Neural progenitor cell (in vitro differentiated cells): Measurements from ENCODE around the gene SELENOO. TPM values are rescaled to one million over a fixed set of nuclear protein-coding genes. Genes with fewer than 3 reads are reported as not detected.
A peak's percentile ranks its signal among the peaks of the same experiment; 100 is the strongest.

Source experiments
- DNase-seq: peaks from one replicate; pipeline ENCODE4 v3.0.0-alpha.2; 2016; ENCODE audit warnings: low spot score
- H2AFZ ChIP-seq: fragments of 200-600 bp; sonication (generic); replicated peaks from 2 replicates; pipeline ENCODE4 v1.6.1; 2016; ENCODE audit warnings: antibody characterized with exemption
- H3F3A ChIP-seq: fragments of 200-600 bp; sonication (generic); 2 replicates; pipeline ENCODE4 v1.6.1; 2016; ENCODE audit warnings: antibody characterized with exemption, low read depth
- H3K27ac ChIP-seq: fragments of 200-600 bp; sonication (generic); 2 replicates; pipeline ENCODE4 v1.5.1; 2016; ENCODE audit warnings: mild to moderate bottlenecking
- H3K27me3 ChIP-seq: fragments of 200-600 bp; sonication (generic); 2 replicates; pipeline ENCODE4 v1.6.1; 2016; ENCODE audit warnings: mild to moderate bottlenecking, moderate library complexity
- H3K36me3 ChIP-seq: fragments of 200-600 bp; sonication (generic); 2 replicates; pipeline ENCODE4 v1.5.1; 2016
- H3K4me1 ChIP-seq: fragments of 200-600 bp; sonication (generic); 2 replicates; pipeline ENCODE4 v1.6.1; 2016; ENCODE audit warnings: mixed run types
- H3K4me2 ChIP-seq: fragments of 200-600 bp; sonication (generic); 2 replicates; pipeline ENCODE4 v1.6.1; 2016
- H3K4me3 ChIP-seq: fragments of 200-600 bp; sonication (generic); 2 replicates; pipeline ENCODE4 v1.5.1; 2016
- H3K79me2 ChIP-seq: fragments of 200-600 bp; sonication (generic); 2 replicates; pipeline ENCODE4 v1.6.1; 2016; ENCODE audit warnings: low read depth
- H3K9ac ChIP-seq: fragments of 200-600 bp; sonication (generic); 2 replicates; pipeline ENCODE4 v1.6.1; 2016
- H3K9me3 ChIP-seq: fragments of 200-600 bp; sonication (generic); 2 replicates; pipeline ENCODE4 v1.5.1; 2016; ENCODE audit warnings: low read depth
- H4K20me1 ChIP-seq: fragments of 200-600 bp; sonication (generic); 2 replicates; pipeline ENCODE4 v1.6.1; 2016; ENCODE audit warnings: low read depth
- H3K27ac Mint-ChIP-seq: 3 replicates; pipeline ENCODE4 v1.8.0; 2021; ENCODE audit warnings: mixed read lengths
- H3K27me3 Mint-ChIP-seq: 2 replicates; pipeline ENCODE4 v1.8.0; 2022; ENCODE audit warnings: low read depth, mild to moderate bottlenecking, inconsistent platforms, moderate library complexity, mixed read lengths; ENCODE audit not compliant: insufficient read depth
- H3K36me3 Mint-ChIP-seq: 3 replicates; pipeline ENCODE4 v1.8.0; 2021; ENCODE audit warnings: mixed read lengths
- H3K4me1 Mint-ChIP-seq: 3 replicates; pipeline ENCODE4 v1.8.0; 2021; ENCODE audit warnings: mixed read lengths
- H3K4me3 Mint-ChIP-seq: 3 replicates; pipeline ENCODE4 v1.8.0; 2021; ENCODE audit warnings: mild to moderate bottlenecking, moderate library complexity, mixed read lengths
- H3K9me3 Mint-ChIP-seq: 3 replicates; pipeline ENCODE4 v1.8.0; 2020; ENCODE audit warnings: mixed read lengths
- CTCF ChIP-seq: fragments of 200-600 bp; sonication (generic); IDR thresholded peaks from 2 replicates; pipeline ENCODE4 v1.5.1; 2017; ENCODE audit warnings: antibody characterized with exemption, mild to moderate bottlenecking
- EZH2 ChIP-seq: fragments of 200-600 bp; sonication (generic); IDR thresholded peaks from 2 replicates; pipeline ENCODE4 v1.6.1; 2017; ENCODE audit warnings: antibody characterized with exemption, mild to moderate bottlenecking, moderate library complexity
- EZH2phosphoT487 ChIP-seq: fragments of 200-600 bp; sonication (generic); IDR thresholded peaks from 2 replicates; pipeline ENCODE4 v1.6.1; 2017; ENCODE audit warnings: antibody characterized with exemption
- total RNA-seq: library from RNA; depleted of rRNA; stranded (reverse); fragments of >200 nt; gene quantifications from 2 replicates; pipeline ENCODE4 v1.2.3, GENCODE V29; 2015; ENCODE audit warnings: low replicate concordance

Gene SELENOO
- total RNA-seq, 1 donor from 2014 or later, result 7.6 TPM

- DNase-seq, result no peak
- Histone ChIP-seq H3K9ac (no peak overlapping the region), H3K4me1 (peaks cover 10% of the 10 kb centered on the region), H2AFZ (no peak overlapping the region), H3F3A (peaks cover 5% of the 10 kb centered on the region), H3K9me3 (no peaks in the 10 kb centered on the region), H3K79me2 (no peaks in the 10 kb centered on the region), H3K36me3 (no peaks in the 10 kb centered on the region), H3K27ac (no peak overlapping the region), H3K27me3 (peaks cover 33% of the 10 kb centered on the region), H3K4me3 (no peak overlapping the region), H3K4me2 (no peak overlapping the region), H4K20me1 (peaks cover 35% of the 10 kb centered on the region)
- no peaks in the 10 kb centered on the region for H3K36me3 Mint-ChIP-seq
- H3K4me3 Mint-ChIP-seq, result peak overlapping the region; percentile 67
- H3K27me3 Mint-ChIP-seq, result peaks cover 10% of the 10 kb centered on the region
- H3K9me3 Mint-ChIP-seq, result no peaks in the 10 kb centered on the region
- H3K27ac Mint-ChIP-seq, result no peak overlapping the region
- H3K4me1 Mint-ChIP-seq, result peaks cover 4% of the 10 kb centered on the region
- TF ChIP-seq CTCF (no peak), EZH2phosphoT487 (no peak), EZH2 (no peak)
Measured at GRCh38 chr22:50258361-50259292, 57.8 kb downstream of the SELENOO start.

DNA sequence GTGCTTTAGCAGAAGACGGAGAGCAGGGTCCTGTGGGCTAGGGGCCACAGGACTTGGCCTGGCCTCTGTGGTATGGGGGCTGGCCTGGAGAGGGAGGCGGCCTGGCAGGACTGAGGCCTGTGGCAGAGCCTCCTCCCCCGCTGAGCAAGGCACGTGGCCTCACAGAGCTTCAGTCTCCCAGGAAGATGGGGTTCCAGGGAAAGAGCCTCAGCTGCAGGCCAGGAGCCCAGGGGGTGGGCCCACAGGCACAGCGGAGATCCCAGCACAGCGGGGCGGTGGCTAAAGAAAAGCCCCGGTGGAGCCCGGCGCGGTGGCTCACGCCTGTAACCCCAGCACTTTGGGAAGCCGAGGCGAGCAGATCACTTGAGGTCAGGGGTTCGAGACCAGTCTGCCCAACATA lies 58.5 kb downstream of the SELENOO start:
- Histone ChIP-seq H3K36me3 (no peaks in the 10 kb centered on the region), H3K4me2 (no peak overlapping the region), H3K27ac (no peak overlapping the region), H3K4me3 (no peak overlapping the region), H3F3A (peaks cover 5% of the 10 kb centered on the region), H3K4me1 (peaks cover 10% of the 10 kb centered on the region), H3K27me3 (peaks cover 38% of the 10 kb centered on the region), H3K79me2 (no peaks in the 10 kb centered on the region), H3K9me3 (no peaks in the 10 kb centered on the region), H2AFZ (no peak overlapping the region), H4K20me1 (peaks cover 35% of the 10 kb centered on the region), H3K9ac (no peak overlapping the region)
- H3K4me3 Mint-ChIP-seq, result peak overlapping the region; percentile 67
- peaks cover 4% of the 10 kb centered on the region for H3K4me1 Mint-ChIP-seq
- H3K27me3 Mint-ChIP-seq, result peaks cover 8% of the 10 kb centered on the region
- no peaks in the 10 kb centered on the region for H3K36me3 Mint-ChIP-seq
- H3K27ac Mint-ChIP-seq, result no peak overlapping the region
- TF ChIP-seq EZH2phosphoT487 (no peak), EZH2 (no peak), CTCF (no peak)
- DNase-seq, result no peak
- H3K9me3 Mint-ChIP-seq, result no peaks in the 10 kb centered on the region

DNA sequence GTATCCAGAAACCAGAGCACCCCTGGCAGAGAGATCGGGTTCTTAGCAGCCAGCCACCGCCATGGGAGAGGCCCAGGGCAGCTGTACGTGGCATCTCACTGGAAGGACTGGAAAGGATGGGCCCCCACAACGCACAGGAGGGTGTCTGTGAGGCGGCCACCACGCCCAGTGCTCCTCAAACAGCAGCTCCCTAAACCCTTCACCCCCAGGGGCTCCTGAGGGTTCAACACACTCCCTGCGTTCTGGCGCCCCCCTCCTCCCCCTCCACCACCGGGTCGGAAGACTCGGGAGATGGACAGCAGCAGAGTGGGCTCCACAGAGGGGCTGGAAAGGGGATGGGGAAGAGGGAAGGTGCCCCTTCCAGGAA lies 59.6 kb downstream of the SELENOO start:
- H2AFZ ChIP-seq, result peak overlapping the region; percentile 31
- no peak overlapping the region for H3K27ac Mint-ChIP-seq
- peaks cover 8% of the 10 kb centered on the region for H3K27me3 Mint-ChIP-seq
- H3K79me2 ChIP-seq, result no peaks in the 10 kb centered on the region
- H3K4me1 Mint-ChIP-seq, result peaks cover 4% of the 10 kb centered on the region
- H3K4me3 ChIP-seq, result peak overlapping the region; percentile 74
- H3K36me3 Mint-ChIP-seq, result no peaks in the 10 kb centered on the region
- peaks cover 36% of the 10 kb centered on the region for H4K20me1 ChIP-seq
- H3K27ac ChIP-seq, result no peak overlapping the region
- peaks cover 10% of the 10 kb centered on the region for H3K4me1 ChIP-seq
- no peaks in the 10 kb centered on the region for H3K9me3 ChIP-seq
- H3F3A ChIP-seq, result peaks cover 5% of the 10 kb centered on the region
- H3K9ac ChIP-seq, result no peak overlapping the region
- peak overlapping the region; percentile 99 for H3K4me2 ChIP-seq
- H3K4me3 Mint-ChIP-seq, result peak overlapping the region; percentile 75
- peaks cover 50% of the 10 kb centered on the region for H3K27me3 ChIP-seq
- H3K36me3 ChIP-seq, result no peaks in the 10 kb centered on the region
- no peak for TF ChIP-seq EZH2phosphoT487
- no peak for TF ChIP-seq EZH2
- TF ChIP-seq CTCF, result no peak
- H3K9me3 Mint-ChIP-seq, result no peaks in the 10 kb centered on the region
- DNase-seq, result no peak
